ENCODE measurements around the gene BLM.
"Not testable (repeated sequence)": the region's sequence is repeated elsewhere in the genome, so short reads cannot be mapped to it uniquely, and the experiment has no call there.

The BLM gene

GRCh38 chr15:90716976-90717821, at the start of gene BLM:
Gene BLM (plus strand): TSS chr15:90717346. CDS start chr15:90747393, 30,047 bp downstream.
- DNase-seq (ENCODE audit: low spot score): peak; percentile 99
- TF ChIP-seq CTCF (IDR thresholded peaks at IDR 0.05; ENCODE audit: borderline replicate concordance, control extremely low read depth, extremely low read depth, insufficient read depth, missing control alignments): no peak
- in situ Hi-C loops (cut with MboI; ENCODE audit: low sequenced_read_pairs, unreplicated experiment): no loop called here

- DNase-seq (ENCODE audit: low spot score); in situ Hi-C loops (cut with MboI; ENCODE audit: low sequenced_read_pairs, unreplicated experiment): not testable (repeated sequence)
These were observed 49.3 kb upstream of the BLM start for GRCh38 chr15:90667755-90668345.

- in situ Hi-C loops (cut with MboI; ENCODE audit: low sequenced_read_pairs, unreplicated experiment); DNase-seq (ENCODE audit: low spot score): not testable (repeated sequence)
These were observed 46.5 kb upstream of the BLM start for GRCh38 chr15:90670631-90671030.

GRCh38 chr15:90671216-90671615, 45.9 kb upstream of the BLM start:
- peak; percentile 4 for DNase-seq (ENCODE audit: low spot score)
- in situ Hi-C loops (cut with MboI; ENCODE audit: low sequenced_read_pairs, unreplicated experiment): no loop called here
- TF ChIP-seq CTCF (IDR thresholded peaks at IDR 0.05; ENCODE audit: borderline replicate concordance, control extremely low read depth, extremely low read depth, insufficient read depth, missing control alignments): no peak

GRCh38 chr15:90673357-90673756, 43.8 kb upstream of the BLM start:
- in situ Hi-C loops (cut with MboI; ENCODE audit: low sequenced_read_pairs, unreplicated experiment): not testable (repeated sequence)

GRCh38 chr15:90674476-90674875, 42.7 kb upstream of the BLM start:
- DNase-seq (ENCODE audit: low spot score): no peak
- in situ Hi-C loops (cut with MboI; ENCODE audit: low sequenced_read_pairs, unreplicated experiment): no loop called here
- no peak for TF ChIP-seq CTCF (IDR thresholded peaks at IDR 0.05; ENCODE audit: borderline replicate concordance, control extremely low read depth, extremely low read depth, insufficient read depth, missing control alignments)

More at GRCh38 chr15:90673357-90673756, 43.8 kb upstream of the BLM start:
- DNase-seq (ENCODE audit: low spot score): not testable (repeated sequence)

- no peak for TF ChIP-seq CTCF (IDR thresholded peaks at IDR 0.05; ENCODE audit: borderline replicate concordance, control extremely low read depth, extremely low read depth, insufficient read depth, missing control alignments)
- in situ Hi-C loops (cut with MboI; ENCODE audit: low sequenced_read_pairs, unreplicated experiment): no loop called here
- no peak for DNase-seq (ENCODE audit: low spot score)
These were observed 41.7 kb upstream of the BLM start for GRCh38 chr15:90675464-90675863.
